Measurements from ENCODE around the gene CRYGS.

CRYGS gene

DNA sequence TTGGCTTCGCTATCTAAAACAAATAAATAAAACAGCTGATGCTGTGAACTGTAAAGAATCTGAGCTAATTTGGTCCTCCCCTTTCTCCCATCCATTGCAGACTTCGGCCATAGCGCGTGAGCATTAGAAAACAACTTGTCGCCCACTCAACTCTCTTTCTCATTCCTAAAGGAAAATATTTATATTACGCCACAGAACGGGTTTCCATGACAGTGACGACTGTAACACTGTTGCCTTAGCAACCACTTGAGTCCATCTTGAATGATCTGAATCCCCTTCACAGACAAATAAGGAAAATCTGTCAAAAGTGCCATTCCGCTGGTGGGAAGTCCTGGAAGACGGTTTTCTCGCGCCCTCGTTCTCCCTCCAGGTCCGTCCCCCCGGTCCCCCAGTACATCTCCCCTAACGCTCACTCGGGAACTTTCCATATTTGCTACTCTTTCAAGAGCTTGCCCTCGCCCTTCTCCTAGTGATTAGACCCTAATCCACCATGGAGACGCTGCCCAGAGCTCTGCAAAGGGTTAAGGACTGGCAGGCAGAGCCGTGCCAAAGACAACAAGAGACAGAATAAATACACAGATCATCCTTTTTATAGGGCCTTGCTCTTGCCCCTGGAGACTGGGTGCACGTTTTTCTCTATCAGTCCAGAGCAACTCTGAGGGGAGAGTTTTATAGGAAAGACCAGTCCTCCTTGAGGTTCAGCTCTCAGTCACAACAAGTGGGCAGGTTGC is 50.5 kb downstream of the CRYGS start:
- TF ChIP-seq CTCF (IDR thresholded peaks at IDR 0.05; ENCODE audit: borderline replicate concordance, insufficient read depth, low read depth, low read length), result no peak
- no peak overlapping the region for H3K4me3 ChIP-seq (ENCODE audit: low read depth, low read length)

DNA sequence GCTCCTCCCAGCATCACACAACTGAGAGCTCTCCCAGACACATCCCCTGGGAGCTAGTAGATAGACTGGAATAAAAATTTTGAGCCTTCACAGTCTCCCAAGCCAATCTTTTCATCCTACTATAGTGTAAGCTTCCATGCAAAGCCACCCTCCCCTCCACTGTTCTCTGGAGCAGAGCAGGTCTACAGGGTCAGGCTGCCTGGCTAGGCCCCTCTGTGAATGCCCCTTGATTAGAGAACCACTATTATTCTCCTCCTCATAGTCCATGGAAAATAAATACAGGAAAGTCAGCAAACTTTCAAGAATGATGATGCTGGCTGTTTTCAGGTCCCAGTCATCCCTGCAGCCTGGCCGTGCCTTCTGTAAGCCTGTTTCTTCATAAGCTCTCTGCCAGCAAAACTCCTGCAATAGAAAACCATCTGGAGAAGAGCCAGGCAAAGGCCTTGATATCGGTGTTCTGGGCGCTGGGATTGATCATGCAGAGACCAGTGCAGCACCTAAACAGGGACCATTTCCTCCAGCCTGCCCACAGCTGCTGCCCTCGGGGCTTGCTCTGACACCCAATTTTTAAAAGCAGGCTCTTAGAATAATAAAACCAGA is 51.7 kb downstream of the CRYGS start:
- TF ChIP-seq CTCF (IDR thresholded peaks at IDR 0.05; ENCODE audit: borderline replicate concordance, insufficient read depth, low read depth, low read length), result no peak
- no peak overlapping the region for H3K4me3 ChIP-seq (ENCODE audit: low read depth, low read length)

DNA sequence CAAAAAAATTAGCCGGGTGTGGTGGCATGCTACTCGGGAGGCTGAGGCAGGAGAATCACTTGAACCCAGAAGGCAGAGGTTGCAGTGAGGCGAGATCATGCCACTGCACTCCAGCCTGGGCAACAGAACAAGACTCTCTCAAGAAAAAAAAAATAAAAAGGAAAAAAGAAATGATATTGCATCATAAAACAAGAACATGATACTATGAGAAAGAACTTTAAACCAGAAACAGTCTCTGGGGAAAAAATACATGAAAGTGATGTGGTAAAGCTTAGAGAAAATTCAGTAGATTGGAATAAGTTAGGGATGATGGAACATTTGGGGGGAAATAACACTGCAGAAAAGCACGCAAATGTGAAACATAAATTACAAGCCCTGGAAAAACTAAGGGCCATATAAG is 54.7 kb downstream of the CRYGS start:
- H3K4me3 ChIP-seq (ENCODE audit: low read depth, low read length), result no peak overlapping the region
- TF ChIP-seq CTCF (IDR thresholded peaks at IDR 0.05; ENCODE audit: borderline replicate concordance, insufficient read depth, low read depth, low read length), result no peak
